WTC11 (cell line): Measurements from ENCODE around the gene OPTC. TPM values are rescaled to one million over a fixed set of nuclear protein-coding genes. Genes with fewer than 3 reads are reported as not detected.
"Not testable (repeated sequence)": the region's sequence is repeated elsewhere in the genome, so short reads cannot be mapped to it uniquely, and the experiment has no call there.

Experiments used
- ATAC-seq: fragments of 200-7000 bp; cut with Tn5 transposase; 2 replicates; pipeline ENCODE4 v1.10.0; 2021; ENCODE audit warnings: mild to moderate bottlenecking, moderate library complexity
- CTCF ChIA-PET: fragments of 300-600 bp; sonication (Branson Sonifier 250); formaldehyde crosslinking; loops from one replicate; lab custom pipeline; 2021; ENCODE audit warnings: antibody characterized with exemption; lab: Charles Lee
- POLR2A ChIA-PET: fragments of 350-600 bp; sonication (Branson Sonifier 250); formaldehyde crosslinking; loops from one replicate; lab custom pipeline; 2021; ENCODE audit warnings: antibody characterized with exemption; lab: Charles Lee
- DNase-seq: peaks from one replicate; pipeline ENCODE4 v3.0.0; 2021; ENCODE audit warnings: low spot score
- H3K27ac Mint-ChIP-seq: 2 replicates; pipeline ENCODE4 v1.8.0; 2021; ENCODE audit warnings: mixed read lengths
- H3K27me3 Mint-ChIP-seq: 2 replicates; pipeline ENCODE4 v1.8.0; 2021; ENCODE audit warnings: low read depth, mild to moderate bottlenecking, moderate library complexity, mixed read lengths
- H3K36me3 Mint-ChIP-seq: 2 replicates; pipeline ENCODE4 v1.8.0; 2021; ENCODE audit warnings: mixed read lengths
- H3K4me1 Mint-ChIP-seq: 2 replicates; pipeline ENCODE4 v1.8.0; 2022; ENCODE audit warnings: mixed read lengths
- H3K4me3 Mint-ChIP-seq: 2 replicates; pipeline ENCODE4 v1.8.0; 2021; ENCODE audit warnings: mild to moderate bottlenecking, moderate library complexity, mixed read lengths
- H3K9me3 Mint-ChIP-seq: 2 replicates; pipeline ENCODE4 v1.8.0; 2021; ENCODE audit warnings: mixed read lengths
- CBFB ChIP-seq: sonication (generic); formaldehyde crosslinking; IDR thresholded peaks from 2 replicates; pipeline ENCODE4 v1.8.1; 2022; ENCODE audit warnings: mild to moderate bottlenecking, low read depth, missing genetic modification reagents
- CREM ChIP-seq: sonication (generic); formaldehyde crosslinking; IDR thresholded peaks from 2 replicates; pipeline ENCODE4 v1.8.1; 2022; ENCODE audit warnings: mild to moderate bottlenecking, missing genetic modification reagents, moderate library complexity
- ETV6 ChIP-seq: sonication (generic); formaldehyde crosslinking; IDR thresholded peaks from 2 replicates; pipeline ENCODE4 v1.8.1; 2022; ENCODE audit warnings: mild to moderate bottlenecking, missing genetic modification reagents
- GRHL2 ChIP-seq: fragments of 250-450 bp; sonication (Bioruptor Pico); IDR thresholded peaks from 2 replicates; pipeline ENCODE4 v1.8.0; 2022; ENCODE audit warnings: mild to moderate bottlenecking, moderate library complexity; ENCODE audit not compliant: insufficient replicate concordance, severe bottlenecking
- GTF2I ChIP-seq: fragments of 250-450 bp; sonication (Bioruptor Pico); conservative IDR thresholded peaks from 2 replicates; pipeline ENCODE4 v1.4.0; 2021; ENCODE audit warnings: mild to moderate bottlenecking
- HMGA2 ChIP-seq: fragments of 250-450 bp; sonication (Bioruptor Pico); IDR thresholded peaks from 2 replicates; pipeline ENCODE4 v1.4.0; 2021; ENCODE audit warnings: mild to moderate bottlenecking, moderate library complexity
- NFE2L1 ChIP-seq: sonication (generic); formaldehyde crosslinking; IDR thresholded peaks from 2 replicates; pipeline ENCODE4 v1.8.1; 2023; ENCODE audit warnings: missing genetic modification reagents
- NFYB ChIP-seq: sonication (generic); formaldehyde crosslinking; conservative IDR thresholded peaks from 2 replicates; pipeline ENCODE4 v1.8.0; 2022; ENCODE audit warnings: low read depth, missing genetic modification reagents
- NR2C2 ChIP-seq: sonication (generic); formaldehyde crosslinking; IDR thresholded peaks from 2 replicates; pipeline ENCODE4 v1.8.0; 2022; ENCODE audit warnings: mild to moderate bottlenecking, missing genetic modification reagents
- RORB ChIP-seq: fragments of 250-450 bp; sonication (Bioruptor Pico); IDR thresholded peaks from 2 replicates; pipeline ENCODE4 v1.9.0; 2021; ENCODE audit warnings: mild to moderate bottlenecking
- ZBTB21 ChIP-seq: sonication (generic); formaldehyde crosslinking; IDR thresholded peaks from 2 replicates; pipeline ENCODE4 v1.8.1; 2023; ENCODE audit warnings: mild to moderate bottlenecking, missing genetic modification reagents, borderline replicate concordance
- ZNF138 ChIP-seq: sonication (generic); formaldehyde crosslinking; conservative IDR thresholded peaks from 2 replicates; pipeline ENCODE4 v1.8.1; 2022; ENCODE audit warnings: mild to moderate bottlenecking, moderate library complexity, missing genetic modification reagents
- total RNA-seq: library from RNA; stranded (reverse); gene quantifications from 3 replicates; pipeline ENCODE4 v1.2.3, GENCODE V29; 2021
- TF ChIP-seq, protein P1 (sequence below): sonication (generic); formaldehyde crosslinking; IDR thresholded peaks from 2 replicates; pipeline ENCODE4 v1.8.1; 2023; ENCODE audit warnings: mild to moderate bottlenecking, missing genetic modification reagents, borderline replicate concordance
- TF ChIP-seq, protein P2 (sequence below): fragments of 250-450 bp; sonication (Bioruptor Pico); IDR thresholded peaks from 2 replicates; pipeline ENCODE4 v1.8.0; 2021; ENCODE audit warnings: mild to moderate bottlenecking
- TF ChIP-seq, protein P3 (sequence below): sonication (generic); formaldehyde crosslinking; IDR thresholded peaks from 2 replicates; pipeline ENCODE4 v1.8.1; 2022; ENCODE audit warnings: mild to moderate bottlenecking, moderate library complexity, missing genetic modification reagents
- TF ChIP-seq, protein P4 (sequence below): sonication (generic); formaldehyde crosslinking; IDR thresholded peaks from 2 replicates; pipeline ENCODE4 v1.8.0; 2023; ENCODE audit warnings: missing genetic modification reagents, mild to moderate bottlenecking, borderline replicate concordance
- TF ChIP-seq, protein P5 (sequence below): sonication (generic); formaldehyde crosslinking; IDR thresholded peaks from 2 replicates; pipeline ENCODE4 v1.8.1; 2022; ENCODE audit warnings: mild to moderate bottlenecking, missing genetic modification reagents, moderate library complexity, borderline replicate concordance
- TF ChIP-seq, protein P6 (sequence below): sonication (generic); formaldehyde crosslinking; IDR thresholded peaks from 2 replicates; pipeline ENCODE4 v1.8.0; 2023; ENCODE audit warnings: mild to moderate bottlenecking, missing genetic modification reagents

The OPTC gene
- total RNA-seq, 1 experiment from 2014 or later: 0.55 TPM

DNA sequence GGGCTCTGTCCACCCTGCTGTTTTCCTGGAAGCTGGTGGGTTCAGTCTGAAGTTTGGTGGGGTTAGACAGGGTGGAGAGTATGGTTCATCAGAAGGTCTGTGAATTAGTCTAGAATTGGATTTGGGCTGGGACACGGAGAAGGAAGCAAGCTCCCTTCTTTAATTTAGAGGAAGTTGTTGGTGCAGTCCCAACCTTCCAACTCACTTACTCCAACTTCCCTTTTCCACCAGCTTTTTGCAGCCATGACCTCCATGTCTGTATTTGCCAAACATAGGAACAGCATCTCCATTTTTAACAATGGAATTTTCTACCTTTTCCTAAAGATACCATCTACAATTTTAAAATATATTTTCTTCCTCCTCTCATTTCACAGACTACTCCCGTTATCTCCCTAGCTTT lies 46.8 kb upstream of the OPTC start:
- no peaks in the 10 kb centered on the region; the same call in none of the 2 replicates for H3K27me3 Mint-ChIP-seq
- peaks cover 11% of the 10 kb centered on the region for H3K36me3 Mint-ChIP-seq
- TF ChIP-seq NR2C2 (CRISPR knock-in tag) (no peak), NFE2L1 (no peak), ZNF138 (no peak), NFYB (CRISPR knock-in tag) (no peak), RORB (CRISPR knock-in tag) (no peak), GRHL2 (CRISPR knock-in tag) (no peak), CBFB (CRISPR knock-in tag) (no peak), ZBTB21 (CRISPR knock-in tag) (no peak), GTF2I (no peak), ETV6 (CRISPR knock-in tag) (no peak), CREM (no peak), HMGA2 (no peak)
- TF ChIP-seq, protein P1, sequence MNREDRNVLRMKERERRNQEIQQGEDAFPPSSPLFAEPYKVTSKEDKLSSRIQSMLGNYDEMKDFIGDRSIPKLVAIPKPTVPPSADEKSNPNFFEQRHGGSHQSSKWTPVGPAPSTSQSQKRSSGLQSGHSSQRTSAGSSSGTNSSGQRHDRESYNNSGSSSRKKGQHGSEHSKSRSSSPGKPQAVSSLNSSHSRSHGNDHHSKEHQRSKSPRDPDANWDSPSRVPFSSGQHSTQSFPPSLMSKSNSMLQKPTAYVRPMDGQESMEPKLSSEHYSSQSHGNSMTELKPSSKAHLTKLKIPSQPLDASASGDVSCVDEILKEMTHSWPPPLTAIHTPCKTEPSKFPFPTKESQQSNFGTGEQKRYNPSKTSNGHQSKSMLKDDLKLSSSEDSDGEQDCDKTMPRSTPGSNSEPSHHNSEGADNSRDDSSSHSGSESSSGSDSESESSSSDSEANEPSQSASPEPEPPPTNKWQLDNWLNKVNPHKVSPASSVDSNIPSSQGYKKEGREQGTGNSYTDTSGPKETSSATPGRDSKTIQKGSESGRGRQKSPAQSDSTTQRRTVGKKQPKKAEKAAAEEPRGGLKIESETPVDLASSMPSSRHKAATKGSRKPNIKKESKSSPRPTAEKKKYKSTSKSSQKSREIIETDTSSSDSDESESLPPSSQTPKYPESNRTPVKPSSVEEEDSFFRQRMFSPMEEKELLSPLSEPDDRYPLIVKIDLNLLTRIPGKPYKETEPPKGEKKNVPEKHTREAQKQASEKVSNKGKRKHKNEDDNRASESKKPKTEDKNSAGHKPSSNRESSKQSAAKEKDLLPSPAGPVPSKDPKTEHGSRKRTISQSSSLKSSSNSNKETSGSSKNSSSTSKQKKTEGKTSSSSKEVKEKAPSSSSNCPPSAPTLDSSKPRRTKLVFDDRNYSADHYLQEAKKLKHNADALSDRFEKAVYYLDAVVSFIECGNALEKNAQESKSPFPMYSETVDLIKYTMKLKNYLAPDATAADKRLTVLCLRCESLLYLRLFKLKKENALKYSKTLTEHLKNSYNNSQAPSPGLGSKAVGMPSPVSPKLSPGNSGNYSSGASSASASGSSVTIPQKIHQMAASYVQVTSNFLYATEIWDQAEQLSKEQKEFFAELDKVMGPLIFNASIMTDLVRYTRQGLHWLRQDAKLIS: no peak
- TF ChIP-seq, protein P2, sequence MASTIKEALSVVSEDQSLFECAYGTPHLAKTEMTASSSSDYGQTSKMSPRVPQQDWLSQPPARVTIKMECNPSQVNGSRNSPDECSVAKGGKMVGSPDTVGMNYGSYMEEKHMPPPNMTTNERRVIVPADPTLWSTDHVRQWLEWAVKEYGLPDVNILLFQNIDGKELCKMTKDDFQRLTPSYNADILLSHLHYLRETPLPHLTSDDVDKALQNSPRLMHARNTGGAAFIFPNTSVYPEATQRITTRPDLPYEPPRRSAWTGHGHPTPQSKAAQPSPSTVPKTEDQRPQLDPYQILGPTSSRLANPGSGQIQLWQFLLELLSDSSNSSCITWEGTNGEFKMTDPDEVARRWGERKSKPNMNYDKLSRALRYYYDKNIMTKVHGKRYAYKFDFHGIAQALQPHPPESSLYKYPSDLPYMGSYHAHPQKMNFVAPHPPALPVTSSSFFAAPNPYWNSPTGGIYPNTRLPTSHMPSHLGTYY: no peak
- TF ChIP-seq, protein P3, sequence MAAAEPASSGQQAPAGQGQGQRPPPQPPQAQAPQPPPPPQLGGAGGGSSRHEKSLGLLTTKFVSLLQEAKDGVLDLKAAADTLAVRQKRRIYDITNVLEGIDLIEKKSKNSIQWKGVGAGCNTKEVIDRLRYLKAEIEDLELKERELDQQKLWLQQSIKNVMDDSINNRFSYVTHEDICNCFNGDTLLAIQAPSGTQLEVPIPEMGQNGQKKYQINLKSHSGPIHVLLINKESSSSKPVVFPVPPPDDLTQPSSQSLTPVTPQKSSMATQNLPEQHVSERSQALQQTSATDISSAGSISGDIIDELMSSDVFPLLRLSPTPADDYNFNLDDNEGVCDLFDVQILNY (CRISPR knock-in tag): no peak
- TF ChIP-seq, protein P4, sequence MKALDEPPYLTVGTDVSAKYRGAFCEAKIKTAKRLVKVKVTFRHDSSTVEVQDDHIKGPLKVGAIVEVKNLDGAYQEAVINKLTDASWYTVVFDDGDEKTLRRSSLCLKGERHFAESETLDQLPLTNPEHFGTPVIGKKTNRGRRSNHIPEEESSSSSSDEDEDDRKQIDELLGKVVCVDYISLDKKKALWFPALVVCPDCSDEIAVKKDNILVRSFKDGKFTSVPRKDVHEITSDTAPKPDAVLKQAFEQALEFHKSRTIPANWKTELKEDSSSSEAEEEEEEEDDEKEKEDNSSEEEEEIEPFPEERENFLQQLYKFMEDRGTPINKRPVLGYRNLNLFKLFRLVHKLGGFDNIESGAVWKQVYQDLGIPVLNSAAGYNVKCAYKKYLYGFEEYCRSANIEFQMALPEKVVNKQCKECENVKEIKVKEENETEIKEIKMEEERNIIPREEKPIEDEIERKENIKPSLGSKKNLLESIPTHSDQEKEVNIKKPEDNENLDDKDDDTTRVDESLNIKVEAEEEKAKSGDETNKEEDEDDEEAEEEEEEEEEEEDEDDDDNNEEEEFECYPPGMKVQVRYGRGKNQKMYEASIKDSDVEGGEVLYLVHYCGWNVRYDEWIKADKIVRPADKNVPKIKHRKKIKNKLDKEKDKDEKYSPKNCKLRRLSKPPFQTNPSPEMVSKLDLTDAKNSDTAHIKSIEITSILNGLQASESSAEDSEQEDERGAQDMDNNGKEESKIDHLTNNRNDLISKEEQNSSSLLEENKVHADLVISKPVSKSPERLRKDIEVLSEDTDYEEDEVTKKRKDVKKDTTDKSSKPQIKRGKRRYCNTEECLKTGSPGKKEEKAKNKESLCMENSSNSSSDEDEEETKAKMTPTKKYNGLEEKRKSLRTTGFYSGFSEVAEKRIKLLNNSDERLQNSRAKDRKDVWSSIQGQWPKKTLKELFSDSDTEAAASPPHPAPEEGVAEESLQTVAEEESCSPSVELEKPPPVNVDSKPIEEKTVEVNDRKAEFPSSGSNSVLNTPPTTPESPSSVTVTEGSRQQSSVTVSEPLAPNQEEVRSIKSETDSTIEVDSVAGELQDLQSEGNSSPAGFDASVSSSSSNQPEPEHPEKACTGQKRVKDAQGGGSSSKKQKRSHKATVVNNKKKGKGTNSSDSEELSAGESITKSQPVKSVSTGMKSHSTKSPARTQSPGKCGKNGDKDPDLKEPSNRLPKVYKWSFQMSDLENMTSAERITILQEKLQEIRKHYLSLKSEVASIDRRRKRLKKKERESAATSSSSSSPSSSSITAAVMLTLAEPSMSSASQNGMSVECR: no peak
- TF ChIP-seq, protein P5, sequence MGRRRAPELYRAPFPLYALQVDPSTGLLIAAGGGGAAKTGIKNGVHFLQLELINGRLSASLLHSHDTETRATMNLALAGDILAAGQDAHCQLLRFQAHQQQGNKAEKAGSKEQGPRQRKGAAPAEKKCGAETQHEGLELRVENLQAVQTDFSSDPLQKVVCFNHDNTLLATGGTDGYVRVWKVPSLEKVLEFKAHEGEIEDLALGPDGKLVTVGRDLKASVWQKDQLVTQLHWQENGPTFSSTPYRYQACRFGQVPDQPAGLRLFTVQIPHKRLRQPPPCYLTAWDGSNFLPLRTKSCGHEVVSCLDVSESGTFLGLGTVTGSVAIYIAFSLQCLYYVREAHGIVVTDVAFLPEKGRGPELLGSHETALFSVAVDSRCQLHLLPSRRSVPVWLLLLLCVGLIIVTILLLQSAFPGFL (CRISPR knock-in tag): no peak
- TF ChIP-seq, protein P6, sequence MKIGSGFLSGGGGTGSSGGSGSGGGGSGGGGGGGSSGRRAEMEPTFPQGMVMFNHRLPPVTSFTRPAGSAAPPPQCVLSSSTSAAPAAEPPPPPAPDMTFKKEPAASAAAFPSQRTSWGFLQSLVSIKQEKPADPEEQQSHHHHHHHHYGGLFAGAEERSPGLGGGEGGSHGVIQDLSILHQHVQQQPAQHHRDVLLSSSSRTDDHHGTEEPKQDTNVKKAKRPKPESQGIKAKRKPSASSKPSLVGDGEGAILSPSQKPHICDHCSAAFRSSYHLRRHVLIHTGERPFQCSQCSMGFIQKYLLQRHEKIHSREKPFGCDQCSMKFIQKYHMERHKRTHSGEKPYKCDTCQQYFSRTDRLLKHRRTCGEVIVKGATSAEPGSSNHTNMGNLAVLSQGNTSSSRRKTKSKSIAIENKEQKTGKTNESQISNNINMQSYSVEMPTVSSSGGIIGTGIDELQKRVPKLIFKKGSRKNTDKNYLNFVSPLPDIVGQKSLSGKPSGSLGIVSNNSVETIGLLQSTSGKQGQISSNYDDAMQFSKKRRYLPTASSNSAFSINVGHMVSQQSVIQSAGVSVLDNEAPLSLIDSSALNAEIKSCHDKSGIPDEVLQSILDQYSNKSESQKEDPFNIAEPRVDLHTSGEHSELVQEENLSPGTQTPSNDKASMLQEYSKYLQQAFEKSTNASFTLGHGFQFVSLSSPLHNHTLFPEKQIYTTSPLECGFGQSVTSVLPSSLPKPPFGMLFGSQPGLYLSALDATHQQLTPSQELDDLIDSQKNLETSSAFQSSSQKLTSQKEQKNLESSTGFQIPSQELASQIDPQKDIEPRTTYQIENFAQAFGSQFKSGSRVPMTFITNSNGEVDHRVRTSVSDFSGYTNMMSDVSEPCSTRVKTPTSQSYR (CRISPR knock-in tag): no peak
- CTCF ChIA-PET: interaction anchor here (0.6 to 2.3 kb wide), 4 partner anchors 29 to 305 kb away, joined by 3 to 11 read pairs (median 4); partner anchors contain the start of gene PRELP
- DNase-seq: no peak
- POLR2A ChIA-PET: interaction anchor here (0.6 kb wide), 1 partner anchor 70 kb away, joined by 3 read pairs; no protein-coding TSS in a partner anchor
- ATAC-seq: no peak
- H3K4me1 Mint-ChIP-seq: peaks cover 29% of the 10 kb centered on the region
- H3K4me3 Mint-ChIP-seq: no peak overlapping the region
- H3K27ac Mint-ChIP-seq: no peak overlapping the region
- H3K9me3 Mint-ChIP-seq: peaks cover 15% of the 10 kb centered on the region

DNA sequence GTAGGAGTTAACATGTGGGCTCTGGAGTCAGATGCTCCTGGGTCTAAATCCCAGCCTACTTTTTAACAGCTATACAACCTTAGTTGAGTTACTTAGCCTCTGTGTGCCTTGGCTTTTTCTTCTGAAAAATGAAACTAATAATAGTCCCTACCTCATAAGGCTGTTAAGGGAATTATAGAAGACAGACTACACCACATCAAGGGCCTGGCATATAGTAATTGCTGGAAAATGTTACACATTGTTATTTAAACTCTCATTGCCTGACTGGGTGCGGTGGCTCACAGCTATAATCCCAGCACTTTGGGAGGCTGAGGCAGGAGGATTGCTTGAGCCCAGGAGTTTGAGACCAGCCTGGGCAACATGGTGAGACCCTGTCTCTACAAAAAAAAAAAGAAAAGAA lies 46.4 kb upstream of the OPTC start:
- H3K4me3 Mint-ChIP-seq, H3K27me3 Mint-ChIP-seq, ATAC-seq, H3K27ac Mint-ChIP-seq, DNase-seq: not testable (repeated sequence)
- Mint-ChIP-seq H3K36me3 (peaks cover 11% of the 10 kb centered on the region), H3K4me1 (peaks cover 26% of the 10 kb centered on the region), H3K9me3 (peaks cover 15% of the 10 kb centered on the region)
- ChIA-PET POLR2A (interaction anchor here (0.6 kb wide), 1 partner anchor 70 kb away, joined by 3 read pairs; no protein-coding TSS in a partner anchor), CTCF (interaction anchor here (0.6 to 2.3 kb wide), 4 partner anchors 28 to 305 kb away, joined by 3 to 11 read pairs (median 4); partner anchors contain the start of gene PRELP)
